GM18951 (cell line): ENCODE measurements around the gene IL6.
"Not testable (repeated sequence)": the region's sequence is repeated elsewhere in the genome, so short reads cannot be mapped to it uniquely, and the experiment has no call there.

Source experiments
- POLR2A ChIP-seq: IDR thresholded peaks from 4 replicates; pipeline ENCODE4 v1.6.1; 2011; ENCODE audit warnings: mild to moderate bottlenecking; ENCODE audit not compliant: insufficient read length, insufficient read depth; ENCODE audit errors: extremely low read depth
- in situ Hi-C: fragments of 300-500 bp; cut with MboI; formaldehyde crosslinking; loops from one replicate; pipeline ENCODE4 v1.12.0; 2022; ENCODE audit warnings: low sequenced_read_pairs, mixed read lengths, inconsistent platforms; ENCODE audit not compliant: unreplicated experiment

Gene IL6

DNA sequence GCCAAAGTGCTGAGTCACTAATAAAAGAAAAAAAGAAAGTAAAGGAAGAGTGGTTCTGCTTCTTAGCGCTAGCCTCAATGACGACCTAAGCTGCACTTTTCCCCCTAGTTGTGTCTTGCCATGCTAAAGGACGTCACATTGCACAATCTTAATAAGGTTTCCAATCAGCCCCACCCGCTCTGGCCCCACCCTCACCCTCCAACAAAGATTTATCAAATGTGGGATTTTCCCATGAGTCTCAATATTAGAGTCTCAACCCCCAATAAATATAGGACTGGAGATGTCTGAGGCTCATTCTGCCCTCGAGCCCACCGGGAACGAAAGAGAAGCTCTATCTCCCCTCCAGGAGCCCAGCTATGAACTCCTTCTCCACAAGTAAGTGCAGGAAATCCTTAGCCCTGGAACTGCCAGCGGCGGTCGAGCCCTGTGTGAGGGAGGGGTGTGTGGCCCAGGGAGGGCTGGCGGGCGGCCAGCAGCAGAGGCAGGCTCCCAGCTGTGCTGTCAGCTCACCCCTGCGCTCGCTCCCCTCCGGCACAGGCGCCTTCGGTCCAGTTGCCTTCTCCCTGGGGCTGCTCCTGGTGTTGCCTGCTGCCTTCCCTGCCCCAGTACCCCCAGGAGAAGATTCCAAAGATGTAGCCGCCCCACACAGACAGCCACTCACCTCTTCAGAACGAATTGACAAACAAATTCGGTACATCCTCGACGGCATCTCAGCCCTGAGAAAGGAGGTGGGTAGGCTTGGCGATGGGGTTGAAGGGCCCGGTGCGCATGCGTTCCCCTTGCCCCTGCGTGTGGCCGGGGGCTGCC, at the start of gene IL6:
IL6 (plus strand) TSS at position 294 of the 807 bp plus-strand sequence; CDS start at position 357, 63 bp downstream.
- in situ Hi-C loops, result loop anchor here (5.0 to 25.0 kb wide), 2 partner anchors 165 to 615 kb away; no protein-coding TSS in a partner anchor
- no peak for TF ChIP-seq POLR2A

DNA sequence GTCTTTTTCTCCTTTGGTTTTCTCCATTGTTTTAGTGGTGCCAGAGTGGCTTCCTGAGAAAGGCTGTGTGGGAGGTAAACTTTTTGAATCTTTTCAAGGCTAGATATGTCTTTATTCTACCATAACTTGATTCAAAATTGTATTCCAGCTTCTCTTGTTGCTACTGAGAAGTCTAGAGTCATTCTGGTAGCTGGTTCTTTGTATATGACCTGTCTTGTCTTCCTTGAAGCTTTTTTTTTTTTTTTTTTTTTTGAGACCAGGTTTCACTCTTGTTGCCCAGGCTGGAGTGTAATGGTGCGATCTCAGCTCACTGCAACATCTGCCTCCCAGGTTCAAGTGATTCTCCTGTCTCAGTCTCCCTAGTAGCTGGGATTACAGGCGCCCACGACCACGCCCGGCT, 49.7 kb upstream of the IL6 start:
- in situ Hi-C loops, result not testable (repeated sequence)

GRCh38 chr7:22677680-22678079, 49.3 kb upstream of the IL6 start:
- in situ Hi-C loops, result no loop called here
- no peak for TF ChIP-seq POLR2A

DNA sequence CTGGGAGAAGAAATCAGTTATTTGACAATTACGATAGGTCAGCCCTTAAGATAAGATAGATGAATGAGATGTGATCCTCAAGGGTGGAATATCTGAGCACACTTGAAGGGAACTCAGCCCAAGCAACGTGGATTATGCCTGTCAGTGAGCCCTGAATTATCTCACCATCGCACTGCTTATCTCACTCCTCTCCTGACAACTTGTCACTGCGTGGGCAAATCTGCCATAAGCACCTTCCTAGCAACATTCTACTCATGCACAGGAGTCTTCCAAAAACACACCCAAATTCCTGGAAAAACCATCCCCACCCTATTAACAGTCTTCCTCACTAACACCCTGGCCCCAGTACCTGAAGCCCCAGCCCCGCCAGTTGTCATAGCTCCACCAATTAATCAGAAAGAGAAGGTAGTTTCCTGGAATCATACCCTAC, 46.5 kb upstream of the IL6 start:
- in situ Hi-C loops, result no loop called here
- no peak for TF ChIP-seq POLR2A

DNA sequence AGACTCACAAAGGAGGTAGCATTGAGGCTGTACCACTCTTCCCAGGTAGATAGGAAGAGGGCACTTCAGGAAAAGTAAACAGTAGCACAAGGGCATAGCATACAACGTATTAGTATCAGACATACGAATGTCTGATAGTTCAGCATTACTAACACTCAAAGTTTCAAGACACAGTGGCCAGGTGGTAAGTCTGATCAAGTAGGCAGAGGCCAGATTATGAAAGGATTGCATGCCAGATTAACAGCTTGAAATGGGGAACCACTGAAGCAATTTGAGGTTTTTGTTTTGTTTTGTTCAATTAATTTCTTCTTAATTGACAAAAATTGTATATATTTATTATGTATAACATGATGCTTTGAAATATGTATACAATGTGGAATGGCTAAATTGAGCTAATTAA, 45.7 kb upstream of the IL6 start:
- TF ChIP-seq POLR2A, result no peak
- in situ Hi-C loops, result no loop called here

DNA sequence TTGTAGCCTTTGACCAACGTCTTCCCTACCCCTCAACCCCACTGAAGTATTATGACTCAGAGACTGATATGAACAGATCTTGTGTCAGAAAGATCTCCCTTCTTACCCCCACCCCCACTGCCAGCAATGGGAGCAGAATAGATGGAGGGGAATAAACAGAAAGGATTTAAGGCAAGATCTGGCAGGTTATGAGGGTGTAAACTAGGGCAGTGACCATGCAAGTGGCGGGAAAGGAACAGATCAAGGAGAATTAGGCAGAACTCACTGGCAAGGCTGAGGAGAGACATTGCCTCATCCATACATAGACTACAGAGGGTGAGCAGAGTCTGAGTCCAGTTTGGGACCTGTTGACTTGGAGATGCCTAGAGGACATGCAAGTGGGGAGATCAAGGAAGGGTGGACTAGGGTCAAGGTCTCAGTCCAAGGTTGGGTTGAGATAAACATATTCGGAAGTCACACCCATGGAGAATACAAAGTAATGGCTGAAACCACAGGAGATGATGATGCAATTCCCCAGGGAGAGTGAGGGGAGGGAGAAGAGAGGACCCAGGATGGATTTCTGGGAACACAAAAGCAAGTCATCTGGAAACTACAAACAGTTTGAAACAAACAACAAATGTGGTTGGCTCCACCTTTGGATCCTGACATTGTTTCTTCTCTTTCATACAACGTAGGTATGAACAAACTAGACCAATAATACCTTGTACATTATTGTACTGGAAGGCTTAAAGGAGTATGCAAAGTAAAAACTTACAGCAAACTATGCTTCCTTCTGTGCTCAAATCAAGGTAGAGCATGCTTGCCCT, 44.9 kb upstream of the IL6 start:
- in situ Hi-C loops, result no loop called here
- TF ChIP-seq POLR2A, result no peak

DNA sequence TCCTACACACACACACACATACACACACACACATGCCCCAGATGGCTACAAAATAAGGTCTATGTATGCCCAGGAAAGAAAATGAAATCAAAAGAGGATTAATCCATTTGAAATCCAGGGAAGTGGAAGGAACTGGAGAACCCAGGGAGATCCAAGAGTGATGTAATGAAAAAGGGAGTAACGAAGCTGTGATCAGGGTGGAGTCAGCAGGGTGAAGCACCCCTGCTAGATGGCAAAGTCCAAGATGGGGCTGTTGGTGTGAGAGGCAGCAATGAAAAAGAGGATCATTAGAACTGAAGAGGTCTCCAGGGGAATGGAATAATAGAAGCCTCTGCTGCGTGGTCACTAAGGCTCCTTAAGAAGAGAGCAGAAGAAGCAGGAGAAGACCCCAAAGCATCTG, 43.6 kb upstream of the IL6 start:
- in situ Hi-C loops, result no loop called here
- TF ChIP-seq POLR2A, result no peak

DNA sequence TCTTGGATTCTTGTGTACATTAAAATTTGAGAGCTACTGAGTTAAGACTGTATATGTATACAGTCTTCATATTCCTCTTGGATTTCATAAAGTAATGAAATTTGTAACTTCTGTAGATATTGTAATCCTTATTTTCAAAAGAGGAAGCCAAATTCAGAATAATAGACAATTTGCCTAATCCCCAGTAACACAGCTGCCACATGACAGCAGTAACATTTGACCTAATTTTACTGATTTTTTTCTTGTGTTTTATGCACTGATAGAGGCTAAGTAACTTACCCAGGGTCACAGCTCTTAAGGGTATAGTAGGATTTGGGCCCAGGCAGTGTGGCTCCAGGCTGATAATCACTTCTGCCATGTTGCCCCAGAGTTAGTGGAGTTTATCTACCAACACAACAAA, 40.4 kb upstream of the IL6 start:
- TF ChIP-seq POLR2A, result no peak
- in situ Hi-C loops, result no loop called here

GRCh38 chr7:22688084-22688483, 38.9 kb upstream of the IL6 start:
- no peak for TF ChIP-seq POLR2A

GRCh38 chr7:22688934-22689333, 38.1 kb upstream of the IL6 start:
- in situ Hi-C loops, result not testable (repeated sequence)

More at GRCh38 chr7:22688084-22688483, 38.9 kb upstream of the IL6 start:
- in situ Hi-C loops, result no loop called here

DNA sequence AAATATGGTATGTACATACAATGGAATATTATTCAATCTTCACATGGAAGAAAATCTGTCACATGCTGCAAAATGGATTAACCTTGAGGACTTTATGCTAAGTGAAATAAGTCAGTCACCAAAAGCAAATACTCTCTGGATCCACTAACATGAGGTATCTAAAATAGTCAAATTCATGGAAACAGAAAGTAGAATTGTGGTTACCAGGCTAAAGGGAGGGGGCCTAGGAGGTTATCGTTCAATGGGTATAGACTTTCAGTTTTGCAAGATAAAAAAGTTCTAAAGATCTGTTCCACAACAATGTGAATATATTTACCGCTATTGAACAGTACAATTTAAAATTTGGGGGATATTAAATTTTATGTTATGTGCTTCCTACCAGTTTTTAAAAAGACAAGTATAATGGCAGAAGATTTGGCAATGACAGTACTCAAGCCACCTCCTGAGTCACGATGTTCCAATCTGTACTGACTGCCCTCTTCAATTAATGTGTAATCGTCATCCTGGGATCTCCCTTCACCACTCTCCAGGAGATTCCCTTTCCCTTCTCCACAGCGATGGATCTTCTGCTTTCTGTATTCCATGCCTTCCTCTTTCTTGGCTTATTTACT, 32.3 kb upstream of the IL6 start:
- no peak for TF ChIP-seq POLR2A
- in situ Hi-C loops, result loop anchor here (10.0 kb wide), 1 partner anchor 1330 kb away; no protein-coding TSS in a partner anchor

- no peak for TF ChIP-seq POLR2A
- in situ Hi-C loops, result loop anchor here (10.0 kb wide), 1 partner anchor 1331 kb away; no protein-coding TSS in a partner anchor
Observed at GRCh38 chr7:22695476-22696132, 31.4 kb upstream of the IL6 start.
